ENCODE measurements around the gene ADAMTSL4. TPM values are rescaled to one million over a fixed set of nuclear protein-coding genes. Genes with fewer than 3 reads are reported as not detected.
"Not testable (repeated sequence)": the region's sequence is repeated elsewhere in the genome, so short reads cannot be mapped to it uniquely, and the experiment has no call there.

The ADAMTSL4 gene
- total RNA-seq, 1 donor from 2014 or later, result 46.3 TPM

DNA sequence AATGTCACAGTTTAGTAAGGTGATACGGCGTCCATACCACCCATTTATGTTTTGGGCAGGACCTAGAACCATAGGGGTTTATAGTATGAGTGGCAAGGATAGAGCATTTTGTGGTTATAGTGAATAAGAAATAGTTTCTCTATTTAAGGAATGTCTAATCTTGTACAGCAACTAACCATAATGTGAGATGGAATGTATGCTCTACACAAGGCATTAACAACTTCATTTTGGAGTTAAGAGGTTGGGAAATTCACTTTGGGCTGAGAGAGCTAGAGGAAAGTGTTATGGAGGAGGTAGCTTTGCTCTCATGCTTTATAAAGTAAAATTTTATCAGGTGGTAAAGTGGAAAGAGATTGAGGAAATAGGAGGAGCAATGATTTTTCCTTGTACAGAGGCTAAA, 33.2 kb downstream of the ADAMTSL4 start:
- H3K36me3 ChIP-seq, result peaks cover 16% of the 10 kb centered on the region
- no peaks in the 10 kb centered on the region for H3K9me3 ChIP-seq (replicated peaks)
- H3K4me3 ChIP-seq, result no peak overlapping the region
- peaks cover 25% of the 10 kb centered on the region for H3K4me1 ChIP-seq
- DNase-seq, result no peak
- no peaks in the 10 kb centered on the region for H3K27me3 ChIP-seq (ENCODE audit: low read depth)
- intact Hi-C loops (cut with micrococcal nuclease), result no loop called here
- H3K27ac ChIP-seq (replicated peaks), result peak overlapping the region; percentile 18
- TF ChIP-seq, protein P1, sequence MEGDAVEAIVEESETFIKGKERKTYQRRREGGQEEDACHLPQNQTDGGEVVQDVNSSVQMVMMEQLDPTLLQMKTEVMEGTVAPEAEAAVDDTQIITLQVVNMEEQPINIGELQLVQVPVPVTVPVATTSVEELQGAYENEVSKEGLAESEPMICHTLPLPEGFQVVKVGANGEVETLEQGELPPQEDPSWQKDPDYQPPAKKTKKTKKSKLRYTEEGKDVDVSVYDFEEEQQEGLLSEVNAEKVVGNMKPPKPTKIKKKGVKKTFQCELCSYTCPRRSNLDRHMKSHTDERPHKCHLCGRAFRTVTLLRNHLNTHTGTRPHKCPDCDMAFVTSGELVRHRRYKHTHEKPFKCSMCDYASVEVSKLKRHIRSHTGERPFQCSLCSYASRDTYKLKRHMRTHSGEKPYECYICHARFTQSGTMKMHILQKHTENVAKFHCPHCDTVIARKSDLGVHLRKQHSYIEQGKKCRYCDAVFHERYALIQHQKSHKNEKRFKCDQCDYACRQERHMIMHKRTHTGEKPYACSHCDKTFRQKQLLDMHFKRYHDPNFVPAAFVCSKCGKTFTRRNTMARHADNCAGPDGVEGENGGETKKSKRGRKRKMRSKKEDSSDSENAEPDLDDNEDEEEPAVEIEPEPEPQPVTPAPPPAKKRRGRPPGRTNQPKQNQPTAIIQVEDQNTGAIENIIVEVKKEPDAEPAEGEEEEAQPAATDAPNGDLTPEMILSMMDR (IDR thresholded peaks at IDR 0.05; ENCODE audit: borderline replicate concordance), result no peak

DNA sequence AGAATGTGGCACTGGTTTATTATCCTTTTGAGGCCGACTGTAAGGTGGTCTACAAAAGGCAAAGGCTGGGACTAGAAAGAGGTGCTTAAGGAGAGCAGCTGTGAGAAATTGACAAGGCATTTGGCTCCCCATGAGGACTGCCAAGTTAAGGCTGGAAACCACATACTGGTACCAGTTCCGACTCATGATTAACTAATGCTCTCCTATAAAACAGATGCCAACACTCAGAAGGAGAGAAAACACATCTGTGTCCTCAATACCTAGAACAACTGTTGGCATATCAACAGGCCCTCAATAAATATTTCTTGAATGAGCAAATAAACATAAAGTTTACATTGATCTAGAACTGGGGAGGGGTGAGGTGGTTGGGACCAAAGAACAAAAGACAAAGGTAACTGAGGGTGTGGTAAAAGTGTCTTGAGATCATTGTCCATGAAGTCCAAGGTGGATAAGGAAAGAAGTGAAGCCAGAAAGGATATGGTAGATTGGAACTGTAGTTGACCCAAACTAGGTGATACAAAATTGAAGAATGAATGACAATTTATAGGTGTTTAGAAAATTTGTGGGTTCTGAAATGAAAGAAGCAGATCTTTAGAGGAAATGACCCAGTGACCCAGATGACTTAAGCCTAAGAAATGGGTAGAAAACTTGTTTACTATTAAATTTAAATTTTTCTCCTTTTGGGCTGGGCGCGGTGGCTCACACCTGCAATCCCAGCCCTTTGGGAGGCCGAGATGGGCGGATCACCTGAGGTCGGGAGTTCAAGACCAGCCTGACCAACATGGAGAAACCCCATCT, 47.1 kb downstream of the ADAMTSL4 start:
- TF ChIP-seq, protein P1 (IDR thresholded peaks at IDR 0.05; ENCODE audit: borderline replicate concordance), result no peak
- H3K36me3 ChIP-seq, result peaks cover 9% of the 10 kb centered on the region
- H3K4me3 ChIP-seq, result no peak overlapping the region
- no peaks in the 10 kb centered on the region for H3K9me3 ChIP-seq (replicated peaks)
- no peaks in the 10 kb centered on the region for H3K27me3 ChIP-seq (ENCODE audit: low read depth)
- DNase-seq, result no peak
- no peaks in the 10 kb centered on the region for H3K4me1 ChIP-seq
- intact Hi-C loops (cut with micrococcal nuclease), result no loop called here
- no peak overlapping the region for H3K27ac ChIP-seq (replicated peaks)

DNA sequence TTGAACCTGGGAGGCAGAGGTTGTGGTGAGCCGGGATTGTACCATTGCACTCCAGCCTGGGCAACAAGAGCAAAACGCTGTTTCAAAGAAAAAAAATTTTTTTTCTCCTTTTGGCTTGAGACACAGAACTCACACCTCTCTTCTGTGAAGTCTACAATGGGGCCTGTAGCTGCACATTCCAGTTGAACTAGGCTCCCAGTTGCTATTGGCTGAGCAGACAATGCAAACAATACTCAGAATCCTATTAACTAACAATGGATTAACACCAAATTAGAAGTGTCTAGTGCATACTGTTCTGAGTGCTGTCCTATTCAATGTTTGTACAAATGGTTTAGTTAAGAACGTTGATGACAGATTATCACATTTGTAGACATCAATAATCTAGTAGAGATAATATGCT, 47.8 kb downstream of the ADAMTSL4 start:
- DNase-seq, result no peak
- intact Hi-C loops (cut with micrococcal nuclease), result no loop called here
- Histone ChIP-seq H3K4me1 (no peaks in the 10 kb centered on the region), H3K27me3 (ENCODE audit: low read depth) (no peaks in the 10 kb centered on the region), H3K9me3 (replicated peaks) (no peaks in the 10 kb centered on the region), H3K36me3 (peaks cover 9% of the 10 kb centered on the region), H3K4me3 (no peak overlapping the region), H3K27ac (replicated peaks) (no peak overlapping the region)
- TF ChIP-seq, protein P1 (IDR thresholded peaks at IDR 0.05; ENCODE audit: borderline replicate concordance), result no peak

DNA sequence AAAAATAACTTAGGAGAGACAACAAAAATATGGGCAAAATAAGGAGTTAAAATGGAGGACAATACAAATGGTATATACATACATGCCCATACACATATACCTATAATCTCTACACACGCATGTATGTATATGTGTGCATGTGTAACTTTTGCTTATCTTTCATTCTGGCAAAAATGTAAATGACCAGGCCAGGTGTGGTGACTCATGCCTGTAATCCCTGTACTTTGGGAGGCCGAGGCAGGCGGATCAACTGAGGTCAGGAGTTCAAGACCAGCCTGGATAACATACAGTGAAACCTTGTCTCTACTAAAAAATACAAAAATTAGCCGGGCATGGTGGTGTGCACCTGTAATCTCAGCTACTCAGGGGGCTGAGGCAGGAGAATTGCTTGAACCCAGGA, 49.1 kb downstream of the ADAMTSL4 start:
- H3K27me3 ChIP-seq (ENCODE audit: low read depth); intact Hi-C loops (cut with micrococcal nuclease): not testable (repeated sequence)

DNA sequence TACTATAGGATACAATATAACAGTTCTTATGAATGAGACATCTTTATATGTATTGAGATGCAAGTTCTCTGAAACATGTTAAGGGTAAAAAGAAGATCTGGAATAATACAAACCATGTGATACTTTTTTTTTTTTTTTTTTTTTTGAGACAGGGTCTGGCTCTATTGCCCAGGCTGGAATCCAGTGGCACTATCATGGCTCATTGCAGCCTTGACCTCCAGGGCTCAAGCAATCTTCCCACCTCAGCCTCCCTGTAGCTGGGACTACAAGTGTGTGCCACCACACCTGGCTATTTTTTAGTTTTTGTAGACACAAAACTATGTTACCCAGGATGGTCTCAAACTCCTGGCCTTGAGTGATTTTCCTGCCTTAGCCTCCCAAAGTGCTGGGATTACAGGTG, 52.3 kb downstream of the ADAMTSL4 start:
- Histone ChIP-seq H3K27me3 (ENCODE audit: low read depth) (no peaks in the 10 kb centered on the region), H3K36me3 (peaks cover 9% of the 10 kb centered on the region), H3K4me1 (peaks cover 17% of the 10 kb centered on the region), H3K4me3 (no peak overlapping the region), H3K27ac (replicated peaks) (no peak overlapping the region), H3K9me3 (replicated peaks) (no peaks in the 10 kb centered on the region)
- TF ChIP-seq, protein P1 (IDR thresholded peaks at IDR 0.05; ENCODE audit: borderline replicate concordance), result no peak
- intact Hi-C loops (cut with micrococcal nuclease), result no loop called here
- no peak for DNase-seq

More for the DNA sequence above, 49.1 kb downstream of the ADAMTSL4 start:
- not testable (repeated sequence) for H3K27ac ChIP-seq (replicated peaks); H3K4me1 ChIP-seq; H3K4me3 ChIP-seq; H3K9me3 ChIP-seq (replicated peaks); H3K36me3 ChIP-seq; DNase-seq

DNA sequence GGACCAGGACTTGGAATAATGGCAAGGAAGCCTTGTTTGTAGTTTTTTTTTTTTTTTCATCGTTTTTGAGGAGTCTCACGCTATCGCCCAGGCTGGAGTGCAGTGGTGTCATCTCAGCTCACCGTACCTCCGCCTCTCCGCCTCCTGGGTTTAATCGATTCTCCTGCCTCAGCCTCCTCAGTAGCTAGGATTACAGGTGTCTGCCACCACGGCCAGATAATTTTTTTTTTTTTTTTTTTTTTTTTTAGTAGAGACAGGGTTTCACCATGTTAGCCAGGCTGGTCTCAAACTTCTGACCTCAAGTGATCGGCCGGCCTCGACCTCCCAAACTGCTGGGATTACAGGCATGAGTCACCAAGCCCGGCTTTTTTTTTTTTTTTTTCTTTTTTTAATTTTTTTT, 53.2 kb downstream of the ADAMTSL4 start:
- H3K36me3 ChIP-seq; intact Hi-C loops (cut with micrococcal nuclease); DNase-seq; H3K27ac ChIP-seq (replicated peaks); H3K4me3 ChIP-seq; H3K9me3 ChIP-seq (replicated peaks); H3K27me3 ChIP-seq (ENCODE audit: low read depth): not testable (repeated sequence)
- peaks cover 17% of the 10 kb centered on the region for H3K4me1 ChIP-seq

Measured in left ventricle myocardium inferior (tissue), 1 donor.